HG03060 (cell line): ENCODE measurements around the gene BEND5.

Source experiments
- ATAC-seq: cut with Tn5 transposase; IDR thresholded peaks from one replicate; pipeline ENCODE4 v1.9.1; 2021; ENCODE audit warnings: low read depth, moderate number of reproducible peaks; ENCODE audit not compliant: unreplicated experiment

Gene BEND5, protein sequence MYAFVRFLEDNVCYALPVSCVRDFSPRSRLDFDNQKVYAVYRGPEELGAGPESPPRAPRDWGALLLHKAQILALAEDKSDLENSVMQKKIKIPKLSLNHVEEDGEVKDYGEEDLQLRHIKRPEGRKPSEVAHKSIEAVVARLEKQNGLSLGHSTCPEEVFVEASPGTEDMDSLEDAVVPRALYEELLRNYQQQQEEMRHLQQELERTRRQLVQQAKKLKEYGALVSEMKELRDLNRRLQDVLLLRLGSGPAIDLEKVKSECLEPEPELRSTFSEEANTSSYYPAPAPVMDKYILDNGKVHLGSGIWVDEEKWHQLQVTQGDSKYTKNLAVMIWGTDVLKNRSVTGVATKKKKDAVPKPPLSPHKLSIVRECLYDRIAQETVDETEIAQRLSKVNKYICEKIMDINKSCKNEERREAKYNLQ

GRCh38 chr1:48776393-48777218, at the start of gene BEND5:
BEND5 (minus strand) TSS chr1:48776891; CDS start chr1:48776831, 60 bp downstream.
- no peak for ATAC-seq

- no peak for ATAC-seq
Measured at GRCh38 chr1:48823168-48823567, 46.5 kb upstream of the BEND5 start.

- no peak for ATAC-seq
Measured at GRCh38 chr1:48820491-48820890, 43.8 kb upstream of the BEND5 start.

DNA sequence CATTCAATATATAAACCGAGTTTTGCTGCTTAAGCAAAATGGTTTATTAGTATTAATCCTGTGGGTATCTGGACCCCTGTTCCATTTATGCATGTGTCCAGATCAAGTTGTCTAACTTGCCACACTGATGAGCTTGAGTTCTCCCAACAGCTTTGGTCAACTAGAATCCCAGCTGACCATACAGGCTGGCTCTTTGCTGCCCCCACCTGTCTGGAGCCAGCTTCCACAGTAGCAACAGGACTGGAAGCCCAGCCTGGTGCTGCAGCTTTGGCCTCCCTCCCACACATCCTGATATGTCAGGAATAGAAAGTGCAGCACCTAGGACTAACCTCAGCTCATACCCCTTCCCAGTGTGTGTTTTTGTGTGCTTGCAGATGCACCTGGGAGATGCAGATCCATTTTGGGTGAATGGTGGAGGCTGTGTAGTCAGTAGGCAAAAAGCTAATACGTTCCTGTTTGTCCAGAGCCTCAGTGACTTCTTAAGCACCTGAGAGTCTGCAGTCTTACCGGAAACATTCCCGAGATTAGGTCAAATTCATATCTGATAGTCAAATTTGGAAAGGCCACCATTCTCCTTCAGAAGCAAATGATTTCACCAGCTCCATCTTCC, 40.9 kb upstream of the BEND5 start:
- no peak for ATAC-seq

- ATAC-seq = no peak
Measured at GRCh38 chr1:48810740-48811139, 34.0 kb upstream of the BEND5 start.

GRCh38 chr1:48808496-48808895, 31.8 kb upstream of the BEND5 start:
- ATAC-seq = no peak

DNA sequence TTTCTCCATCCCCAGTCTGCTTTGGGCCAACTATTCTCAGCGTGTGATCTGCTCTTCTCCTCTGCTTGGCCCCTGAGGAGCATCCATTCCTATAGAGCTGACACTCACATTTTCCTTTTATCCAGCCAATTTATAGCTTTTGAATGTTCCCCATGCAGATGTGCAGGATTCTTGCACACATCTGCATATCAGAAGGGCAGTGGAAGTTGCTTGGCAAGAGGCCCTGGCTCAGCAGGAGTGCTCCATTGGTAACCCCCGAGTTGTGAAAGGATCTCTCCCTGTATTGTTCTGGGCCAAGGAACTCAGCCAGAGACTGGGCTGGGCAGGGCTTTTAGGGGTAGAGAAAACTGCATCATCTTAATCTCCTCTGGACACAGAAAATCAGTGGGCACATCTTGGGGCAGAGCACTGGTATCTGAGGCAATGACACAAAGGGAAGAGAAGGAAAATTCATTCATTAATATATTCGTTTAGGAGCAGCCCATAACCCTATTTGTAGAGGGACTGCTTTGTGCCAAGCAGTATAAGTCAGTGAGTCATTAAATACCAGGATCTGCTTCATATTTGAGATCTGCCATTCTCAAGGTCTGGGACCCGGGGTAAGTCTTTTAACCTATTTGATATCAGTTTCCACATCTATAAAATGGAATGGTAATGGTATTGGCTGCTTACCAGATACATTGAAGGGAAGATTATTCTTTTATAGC, 31.0 kb upstream of the BEND5 start:
- ATAC-seq = no peak

- ATAC-seq = no peak
Measured at GRCh38 chr1:48803474-48803873, 26.8 kb upstream of the BEND5 start.

GRCh38 chr1:48794816-48795215, 18.1 kb upstream of the BEND5 start:
- no peak for ATAC-seq

- ATAC-seq = peak; percentile 89
Measured at GRCh38 chr1:48793863-48794262, 17.2 kb upstream of the BEND5 start.

DNA sequence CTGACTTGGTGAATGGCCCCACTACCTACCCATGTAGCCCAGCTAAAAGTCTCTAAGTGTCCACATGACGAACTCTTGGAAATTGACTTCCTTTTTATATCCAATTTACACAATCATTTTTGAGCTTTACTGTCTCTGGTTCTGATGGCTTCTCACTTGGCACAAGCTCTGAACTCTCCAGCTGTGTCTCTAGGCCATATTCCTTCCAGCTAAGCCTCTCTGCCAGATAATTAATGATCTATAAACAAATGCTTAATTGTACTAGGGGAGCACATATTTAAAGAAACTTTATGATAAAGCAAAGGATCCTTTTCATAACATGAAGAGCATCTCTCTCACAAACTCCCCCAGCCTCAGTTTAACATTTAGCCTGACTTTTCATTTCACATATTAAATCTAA, 16.3 kb upstream of the BEND5 start:
- no peak for ATAC-seq

DNA sequence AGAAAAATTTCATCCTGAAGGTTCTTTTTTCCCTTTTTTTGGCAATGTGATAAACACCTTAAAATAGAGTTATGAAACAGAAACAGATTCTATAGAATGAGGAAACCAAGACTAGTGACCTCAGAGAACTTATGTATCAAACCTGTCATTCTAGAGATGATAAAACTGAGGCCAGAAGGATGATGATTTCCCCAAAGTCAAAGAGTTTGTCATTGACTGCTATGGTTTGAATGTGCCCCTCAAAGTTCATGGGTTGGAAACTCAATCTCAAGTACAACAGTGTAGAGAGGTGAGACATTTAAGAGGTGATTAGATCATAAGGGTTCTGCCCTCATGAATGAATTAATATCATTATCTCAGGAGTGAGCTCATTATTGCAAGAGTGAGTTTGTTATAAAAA, 13.7 kb upstream of the BEND5 start:
- ATAC-seq = no peak

DNA sequence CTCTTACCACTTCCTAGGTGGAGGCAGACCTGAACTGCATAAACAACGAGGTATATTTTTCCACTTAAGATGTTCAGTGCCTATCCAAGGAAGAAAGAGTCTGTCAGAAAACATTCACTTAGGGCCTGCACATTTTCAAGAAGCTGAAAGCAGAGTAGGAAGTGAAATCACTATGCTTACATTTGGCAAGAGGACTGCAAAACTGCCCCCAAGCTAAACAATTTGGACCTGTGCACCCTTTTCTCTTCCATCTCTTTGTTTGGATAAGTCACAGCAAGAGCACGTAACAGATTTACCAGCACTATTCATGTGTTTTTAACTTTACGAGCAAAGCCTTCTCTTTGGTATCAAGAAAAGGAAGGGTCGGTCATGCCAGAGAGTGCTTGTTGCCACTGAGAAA, 13.2 kb upstream of the BEND5 start:
- ATAC-seq = no peak

DNA sequence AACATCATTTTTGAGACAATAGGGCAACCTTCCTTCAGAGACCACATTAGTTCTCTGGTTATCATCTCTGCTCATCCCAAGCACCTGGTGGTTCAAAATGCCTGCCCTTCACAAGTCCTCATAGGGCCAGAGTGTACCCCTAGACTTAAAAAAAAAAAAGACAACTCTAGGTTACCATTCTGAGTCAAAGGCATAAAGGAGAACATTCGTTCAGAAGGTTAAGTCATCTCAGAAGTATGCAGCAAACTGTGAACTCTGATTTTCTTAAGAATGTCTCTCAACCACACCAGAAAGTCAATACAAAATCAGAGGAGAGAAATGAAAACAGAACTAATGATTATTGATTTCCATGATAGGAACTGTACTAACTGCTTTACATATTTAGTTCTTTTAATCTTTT, 9.2 kb upstream of the BEND5 start:
- no peak for ATAC-seq

DNA sequence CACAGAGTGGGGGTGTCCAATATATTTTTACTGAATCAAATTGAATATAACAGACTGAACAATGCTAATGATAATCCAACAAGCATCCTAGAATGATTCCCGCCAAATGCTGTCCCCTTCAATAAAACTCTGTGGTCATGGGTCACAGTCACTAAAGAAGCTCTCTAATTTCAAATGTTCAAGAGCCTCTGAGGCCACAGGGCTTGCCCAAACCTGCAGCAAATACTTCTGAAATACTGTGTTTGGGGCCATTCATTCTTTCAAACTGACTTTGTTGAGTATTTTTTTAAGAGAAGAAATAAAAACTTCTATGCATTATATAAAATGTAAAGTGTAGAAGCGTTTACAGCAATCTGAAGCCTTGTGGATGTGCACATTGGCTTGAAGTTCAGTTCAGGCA, 7.6 kb upstream of the BEND5 start:
- ATAC-seq = no peak

DNA sequence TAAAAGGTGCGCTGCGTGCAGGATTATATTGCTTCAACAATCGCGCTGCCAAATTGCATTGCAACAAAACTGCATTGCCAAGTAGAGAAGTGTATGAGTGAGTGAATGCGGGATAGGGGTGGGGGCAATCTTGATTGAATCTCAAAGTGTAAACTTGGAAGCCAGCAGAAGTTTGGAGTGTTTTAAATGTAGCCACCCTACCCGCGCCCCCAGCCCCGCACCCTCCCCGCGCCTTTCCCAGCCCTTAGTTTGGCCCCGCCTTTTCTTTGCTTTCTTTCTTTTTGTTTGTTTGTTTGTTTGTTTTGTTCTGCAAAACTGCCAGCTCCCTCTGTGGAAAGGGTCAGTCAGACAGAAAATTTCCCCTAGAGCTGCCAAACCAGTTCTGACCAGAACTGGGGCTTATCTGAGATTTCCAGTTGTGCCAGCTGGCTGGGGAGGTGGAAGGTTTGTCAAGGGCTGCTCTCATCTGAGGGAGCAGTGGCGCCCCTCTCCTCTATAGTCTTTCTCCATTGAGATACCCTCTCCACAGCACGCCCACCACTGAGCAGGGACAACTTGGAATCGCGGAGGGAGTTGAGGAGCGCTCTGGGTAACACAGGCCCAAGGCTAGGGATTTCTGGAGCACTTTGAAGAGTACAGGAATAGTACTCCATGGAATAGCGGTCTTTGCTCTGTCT, 666 bp upstream of the BEND5 start:
- no peak for ATAC-seq

- no peak for ATAC-seq
Measured at GRCh38 chr1:48775831-48776392, 779 bp downstream of the BEND5 start.

DNA sequence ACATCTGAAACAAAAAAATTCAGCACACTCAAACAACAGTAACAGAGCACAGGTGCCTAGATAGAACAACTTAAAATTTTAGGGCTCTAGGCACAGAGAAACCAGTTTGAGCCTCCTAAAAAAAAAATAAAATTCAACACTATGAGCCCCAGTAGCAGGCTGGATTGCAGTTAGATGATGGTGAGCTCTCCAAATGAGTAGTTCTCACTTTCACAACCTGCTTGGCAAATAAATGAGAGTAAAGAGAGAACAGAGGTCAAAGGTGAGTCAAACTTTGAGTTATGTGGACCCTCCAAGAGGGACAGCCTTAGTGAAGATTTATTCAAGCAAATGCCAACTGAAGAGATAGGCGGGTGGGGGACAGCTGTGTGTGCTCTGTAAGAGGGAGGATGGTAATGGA, 3.6 kb downstream of the BEND5 start:
- ATAC-seq = no peak

DNA sequence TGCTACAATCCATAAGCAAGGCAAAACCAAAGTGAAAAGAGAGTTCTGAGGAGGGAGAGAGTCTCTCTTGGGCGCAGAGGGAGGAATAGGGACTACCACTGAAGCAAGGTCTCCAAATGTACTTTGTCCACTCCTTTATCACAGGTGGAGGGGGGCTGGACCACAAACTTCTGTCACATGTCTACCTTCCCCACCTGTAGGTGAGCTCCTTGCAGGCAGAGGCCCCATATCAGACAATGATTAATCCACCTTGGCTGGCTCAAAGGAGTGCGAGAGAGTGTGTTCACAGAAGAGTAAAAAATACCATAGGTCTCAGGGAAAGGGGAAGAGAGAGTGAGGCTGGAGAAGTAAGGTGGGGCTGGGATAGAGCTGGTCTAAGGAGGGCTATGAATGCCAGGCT, 4.5 kb downstream of the BEND5 start:
- ATAC-seq = no peak

GRCh38 chr1:48771561-48771960, 5.1 kb downstream of the BEND5 start:
- ATAC-seq = no peak
